PC-9 (cell line): ENCODE data around the gene IGF2R.

ENCODE experiments used
- CTCF ChIP-seq: fragments of 200-600 bp; sonication (generic); conservative IDR thresholded peaks from 2 replicates; pipeline ENCODE4 v1.6.1; 2017; ENCODE audit warnings: mixed run types, antibody characterized with exemption, mild to moderate bottlenecking, moderate library complexity
- EZH2 ChIP-seq: fragments of 200-600 bp; sonication (generic); IDR thresholded peaks from 2 replicates; pipeline ENCODE4 v1.8.0; 2017; ENCODE audit warnings: antibody characterized with exemption, low read depth

GRCh38 chr6:160022101-160022500 lies 53.2 kb downstream of the IGF2R start:
- TF ChIP-seq CTCF, result no peak
- no peak for TF ChIP-seq EZH2
